AG09319 (cell line): ENCODE results near the gene SEC11C.

Source experiments
- DNase-seq: peaks from one replicate; pipeline ENCODE4 v3.0.0-alpha.2; 2010; ENCODE audit warnings: low read depth; ENCODE audit errors: extremely low read depth
- TF ChIP-seq, protein P1 (sequence below): IDR thresholded peaks from 2 replicates; pipeline ENCODE4 v1.5.1; 2011; ENCODE audit warnings: low read depth, mild to moderate bottlenecking, inconsistent platforms, low read length, moderate library complexity

SEC11C gene

DNA sequence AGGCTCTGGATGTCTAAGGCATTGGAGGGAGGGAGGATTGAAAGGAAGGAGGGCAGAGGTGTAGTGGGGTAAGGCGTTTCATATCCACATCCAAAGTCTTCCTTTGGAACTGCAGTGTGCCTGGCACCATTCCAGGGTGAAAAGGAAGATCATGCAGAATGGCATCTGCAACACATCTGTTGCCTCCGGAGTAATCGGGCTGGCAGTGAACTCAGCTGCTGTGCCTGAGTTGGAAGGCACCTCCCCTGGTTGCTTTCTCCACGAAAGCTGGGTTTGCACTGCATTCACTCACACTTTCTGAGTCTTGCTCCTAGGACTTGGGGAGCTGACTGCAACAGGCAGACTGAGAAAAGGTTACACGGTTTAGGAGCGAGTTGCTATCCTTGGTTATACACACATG is 30.3 kb upstream of the SEC11C start:
- DNase-seq, result no peak

DNA sequence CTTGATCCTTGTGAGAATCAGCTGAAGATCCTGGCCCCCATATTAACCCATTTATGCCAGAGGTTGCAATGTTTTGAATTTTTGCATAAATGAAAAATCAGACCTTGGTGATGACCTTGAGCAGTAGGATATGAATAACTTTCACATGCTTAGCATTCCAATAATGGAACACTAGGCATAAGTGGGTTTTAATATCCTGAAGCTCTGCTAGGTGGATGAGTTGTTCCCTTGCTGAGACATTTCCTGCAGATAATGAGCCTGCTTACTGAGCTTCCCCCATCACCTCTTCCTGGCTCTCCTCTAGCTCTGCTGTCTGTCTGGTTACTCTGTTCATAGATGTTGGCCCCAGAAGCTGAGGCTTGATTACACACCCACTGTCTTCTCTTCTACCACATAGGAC is 25.5 kb upstream of the SEC11C start:
- DNase-seq, result no peak
- TF ChIP-seq, protein P1, sequence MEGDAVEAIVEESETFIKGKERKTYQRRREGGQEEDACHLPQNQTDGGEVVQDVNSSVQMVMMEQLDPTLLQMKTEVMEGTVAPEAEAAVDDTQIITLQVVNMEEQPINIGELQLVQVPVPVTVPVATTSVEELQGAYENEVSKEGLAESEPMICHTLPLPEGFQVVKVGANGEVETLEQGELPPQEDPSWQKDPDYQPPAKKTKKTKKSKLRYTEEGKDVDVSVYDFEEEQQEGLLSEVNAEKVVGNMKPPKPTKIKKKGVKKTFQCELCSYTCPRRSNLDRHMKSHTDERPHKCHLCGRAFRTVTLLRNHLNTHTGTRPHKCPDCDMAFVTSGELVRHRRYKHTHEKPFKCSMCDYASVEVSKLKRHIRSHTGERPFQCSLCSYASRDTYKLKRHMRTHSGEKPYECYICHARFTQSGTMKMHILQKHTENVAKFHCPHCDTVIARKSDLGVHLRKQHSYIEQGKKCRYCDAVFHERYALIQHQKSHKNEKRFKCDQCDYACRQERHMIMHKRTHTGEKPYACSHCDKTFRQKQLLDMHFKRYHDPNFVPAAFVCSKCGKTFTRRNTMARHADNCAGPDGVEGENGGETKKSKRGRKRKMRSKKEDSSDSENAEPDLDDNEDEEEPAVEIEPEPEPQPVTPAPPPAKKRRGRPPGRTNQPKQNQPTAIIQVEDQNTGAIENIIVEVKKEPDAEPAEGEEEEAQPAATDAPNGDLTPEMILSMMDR, result no peak

More for the DNA sequence above, 30.3 kb upstream of the SEC11C start:
- TF ChIP-seq, protein P1, result no peak

DNA sequence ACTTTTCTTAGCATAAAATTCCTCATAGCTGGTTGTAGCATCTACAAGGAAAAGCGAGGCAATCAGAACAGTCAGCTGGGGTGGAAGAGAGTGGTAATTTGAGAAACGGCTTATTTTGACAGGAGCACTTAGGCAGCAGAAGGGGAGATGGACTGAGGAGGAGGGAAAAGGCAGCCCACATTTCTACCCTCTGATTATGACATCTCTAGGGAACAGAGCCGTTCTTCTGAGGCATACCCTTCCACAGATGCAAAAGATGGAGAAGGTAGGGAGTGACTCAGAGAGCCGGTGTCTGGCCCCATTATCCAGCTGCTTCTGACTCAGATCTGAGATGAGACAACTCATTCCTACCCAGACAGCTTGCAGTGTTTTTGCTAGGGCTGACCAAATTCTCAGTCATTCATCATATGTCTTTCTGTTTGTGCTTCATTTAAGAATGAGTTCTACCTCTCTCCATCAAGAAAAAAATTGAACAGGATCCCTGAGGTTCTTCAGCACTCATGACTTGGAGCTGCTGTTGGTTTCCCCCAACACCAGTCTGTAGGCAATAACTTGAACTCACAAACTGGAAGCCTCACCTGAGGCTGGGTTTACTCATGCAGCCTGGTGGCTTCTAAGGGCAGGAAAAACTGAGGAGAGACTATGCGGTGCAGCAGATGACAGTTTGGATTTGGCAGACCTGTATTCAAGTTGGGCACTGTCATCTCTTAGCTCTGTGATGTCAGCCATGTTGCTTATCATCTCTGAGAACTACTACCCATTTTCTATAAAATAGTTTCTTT is 15.9 kb upstream of the SEC11C start:
- TF ChIP-seq, protein P1, result no peak
- peak; percentile 23 for DNase-seq

DNA sequence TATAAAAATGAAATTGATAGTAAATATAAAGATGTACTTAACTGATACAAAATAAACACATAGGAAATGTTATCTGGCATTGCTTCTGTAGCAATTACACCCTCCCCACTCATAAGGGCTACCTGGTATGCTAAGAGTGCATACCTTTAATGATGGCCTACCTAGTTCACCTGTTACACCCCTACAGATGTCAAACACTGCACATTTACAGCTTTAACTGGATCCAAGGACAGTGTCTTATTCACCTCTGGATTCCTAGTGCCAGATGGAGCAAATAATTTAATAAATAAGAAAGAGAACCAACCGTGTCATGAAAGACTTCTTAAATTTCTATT is 15.3 kb upstream of the SEC11C start:
- DNase-seq, result no peak
- TF ChIP-seq, protein P1, result no peak

GRCh38 chr18:59127047-59127446 is 12.6 kb upstream of the SEC11C start:
- DNase-seq, result no peak
- TF ChIP-seq, protein P1, result no peak

GRCh38 chr18:59129951-59130703 is 9.6 kb upstream of the SEC11C start:
- TF ChIP-seq, protein P1, result no peak
- DNase-seq, result no peak

GRCh38 chr18:59132810-59133465 is 6.7 kb upstream of the SEC11C start:
- DNase-seq, result no peak
- TF ChIP-seq, protein P1, result no peak
